HG03565 (cell line): Measurements from ENCODE around the gene PFAS.
A peak's percentile ranks its signal among the peaks of the same experiment; 100 is the strongest.

Experiments used
- ATAC-seq: cut with Tn5 transposase; IDR thresholded peaks from one replicate; pipeline ENCODE4 v1.9.1; 2021; ENCODE audit warnings: mild to moderate bottlenecking, moderate library complexity; ENCODE audit not compliant: unreplicated experiment

Gene PFAS

DNA sequence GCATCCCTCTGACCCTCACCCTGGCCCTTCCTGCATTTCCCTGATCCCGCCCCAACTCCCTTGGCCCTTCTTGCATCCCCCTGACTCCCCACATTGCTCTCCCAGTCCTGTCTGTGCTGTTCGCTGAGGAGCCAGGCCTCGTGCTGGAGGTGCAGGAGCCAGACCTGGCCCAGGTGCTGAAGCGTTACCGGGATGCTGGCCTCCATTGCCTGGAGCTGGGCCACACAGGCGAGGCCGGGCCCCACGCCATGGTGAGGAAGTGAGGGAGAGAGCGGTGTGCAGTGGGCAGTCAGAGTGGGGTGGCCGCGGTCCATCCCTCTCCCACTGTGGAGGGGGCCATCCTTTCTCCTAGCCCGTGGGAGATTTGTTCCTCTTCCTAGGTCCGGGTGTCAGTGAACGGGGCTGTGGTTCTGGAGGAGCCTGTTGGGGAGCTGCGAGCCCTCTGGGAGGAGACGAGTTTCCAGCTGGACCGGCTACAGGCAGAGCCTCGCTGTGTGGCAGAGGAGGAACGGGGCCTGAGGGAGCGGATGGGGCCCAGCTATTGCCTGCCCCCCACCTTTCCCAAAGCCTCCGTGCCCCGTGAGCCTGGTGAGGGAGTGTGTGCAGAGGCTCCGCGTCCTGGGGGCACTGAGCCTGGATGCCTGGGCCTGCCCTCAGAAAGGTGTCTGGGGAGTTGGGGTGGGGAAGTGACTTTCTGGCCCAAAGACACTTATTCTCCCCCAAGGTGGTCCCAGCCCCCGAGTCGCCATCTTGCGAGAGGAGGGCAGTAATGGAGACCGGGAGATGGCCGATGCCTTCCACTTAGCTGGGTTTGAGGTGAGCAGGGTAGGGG, 17.8 kb downstream of the PFAS start:
- no peak for ATAC-seq

DNA sequence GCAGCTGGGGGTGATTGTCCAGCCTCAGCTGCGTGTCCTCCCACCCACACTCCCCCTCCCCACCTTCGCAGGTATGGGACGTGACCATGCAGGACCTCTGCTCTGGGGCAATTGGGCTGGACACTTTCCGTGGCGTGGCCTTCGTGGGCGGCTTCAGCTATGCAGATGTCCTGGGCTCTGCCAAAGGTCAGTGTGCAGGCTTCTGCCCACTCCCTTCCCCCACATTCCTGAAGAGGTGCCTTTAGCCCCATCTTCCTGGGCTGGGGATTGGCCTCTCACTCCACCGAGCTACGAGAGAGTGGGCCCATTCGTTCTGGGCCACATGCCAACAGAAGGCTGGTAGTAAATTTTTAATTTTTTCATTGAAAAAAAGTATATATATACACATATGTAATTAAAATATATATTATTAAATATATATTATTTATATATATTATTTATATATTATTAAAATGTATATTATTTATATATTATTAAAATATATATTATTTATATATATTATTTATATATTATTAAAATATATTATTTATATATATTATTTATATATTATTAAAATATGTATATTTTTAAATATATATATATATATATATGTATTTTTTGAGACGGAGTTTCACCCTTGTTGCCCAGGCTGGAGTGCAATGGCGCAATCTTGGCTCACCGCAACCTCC, 18.5 kb downstream of the PFAS start:
- ATAC-seq: no peak

DNA sequence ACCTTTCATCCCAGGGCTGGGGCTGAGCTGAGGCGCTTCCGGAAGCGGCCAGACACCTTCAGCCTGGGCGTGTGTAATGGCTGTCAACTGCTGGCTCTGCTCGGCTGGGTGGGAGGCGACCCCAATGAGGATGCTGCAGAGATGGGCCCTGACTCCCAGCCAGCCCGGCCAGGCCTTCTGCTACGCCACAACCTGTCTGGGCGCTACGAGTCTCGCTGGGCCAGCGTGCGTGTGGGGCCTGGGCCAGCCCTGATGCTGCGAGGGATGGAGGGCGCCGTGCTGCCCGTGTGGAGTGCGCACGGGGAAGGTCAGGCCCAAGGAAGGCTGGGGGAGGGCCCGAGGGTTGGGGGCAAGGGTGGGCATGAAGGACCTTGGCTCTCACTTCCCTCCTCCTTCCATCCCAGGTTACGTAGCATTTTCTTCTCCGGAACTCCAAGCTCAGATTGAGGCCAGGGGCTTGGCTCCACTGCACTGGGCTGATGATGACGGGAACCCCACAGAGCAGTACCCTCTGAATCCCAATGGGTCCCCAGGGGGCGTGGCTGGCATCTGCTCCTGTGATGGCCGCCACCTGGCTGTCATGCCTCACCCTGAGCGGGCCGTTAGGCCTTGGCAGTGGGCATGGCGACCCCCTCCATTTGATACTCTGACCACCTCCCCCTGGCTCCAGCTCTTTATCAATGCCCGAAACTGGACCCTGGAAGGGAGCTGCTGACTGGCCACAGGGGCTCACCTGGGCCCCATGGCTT, 19.6 kb downstream of the PFAS start:
- no peak for ATAC-seq

DNA sequence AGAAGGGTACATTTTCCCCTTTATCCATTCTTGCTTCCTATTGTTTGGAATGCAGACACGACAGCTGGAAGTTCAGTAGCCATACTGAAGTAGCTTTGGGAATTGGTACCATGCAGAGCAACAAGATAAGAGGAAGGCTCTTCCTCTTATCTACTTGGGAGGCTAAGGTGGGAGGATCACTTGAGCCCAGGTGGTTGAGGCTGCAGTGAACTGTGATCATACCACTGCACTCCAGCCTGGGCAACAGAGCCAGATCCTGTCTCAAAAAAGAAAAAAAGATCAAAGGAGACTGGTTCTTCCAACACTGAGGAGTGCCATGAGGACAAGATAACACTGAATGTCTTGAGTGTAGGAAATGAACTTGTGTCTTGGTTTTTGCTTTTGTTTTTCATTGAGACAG, 23.3 kb downstream of the PFAS start:
- ATAC-seq: no peak

DNA sequence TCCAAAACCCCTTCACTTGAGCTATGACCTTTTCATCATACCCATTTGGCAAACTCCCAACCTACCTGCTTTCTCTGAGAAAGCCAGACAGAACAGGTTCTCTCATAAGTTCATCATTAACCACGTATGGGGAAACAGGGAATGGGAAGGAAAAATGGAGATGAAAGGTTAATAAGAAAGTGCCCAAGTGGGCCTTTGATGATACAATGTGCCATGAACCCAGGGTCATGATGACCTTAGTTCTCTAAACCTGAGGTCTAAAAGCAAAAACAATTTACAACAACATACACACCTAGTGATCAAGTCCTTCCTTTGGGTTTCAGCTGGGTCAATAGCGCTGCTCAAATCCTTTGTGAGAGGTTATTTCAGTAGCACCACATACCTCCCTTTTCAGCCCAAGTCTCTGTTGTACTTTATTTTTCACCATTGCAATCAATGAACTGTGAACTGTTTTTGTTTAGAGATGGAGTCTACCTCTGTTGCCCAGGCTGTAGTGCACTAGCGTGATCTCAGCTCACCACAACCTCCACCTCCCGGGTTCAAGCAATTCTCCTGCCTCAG, 24.9 kb downstream of the PFAS start:
- ATAC-seq: no peak

DNA sequence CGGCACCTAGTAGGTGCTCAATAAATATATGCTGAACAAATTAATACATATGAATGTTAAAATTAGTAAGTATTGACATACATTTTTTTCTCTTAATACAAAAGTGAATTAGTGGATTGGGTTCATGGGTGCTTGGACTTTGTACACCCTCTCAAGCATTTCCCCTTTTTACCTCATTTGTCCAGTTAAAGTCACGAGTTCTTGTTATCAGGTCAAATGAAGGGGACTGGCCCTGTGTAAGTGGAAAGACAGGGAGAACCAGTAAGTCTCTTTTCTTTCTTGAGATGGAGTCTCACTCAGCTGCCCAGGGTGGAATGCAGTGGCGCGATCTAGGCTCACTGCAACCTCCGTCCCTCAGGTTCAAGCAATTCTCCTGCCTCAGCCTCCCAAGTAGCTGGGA, 25.7 kb downstream of the PFAS start:
- ATAC-seq: no peak

DNA sequence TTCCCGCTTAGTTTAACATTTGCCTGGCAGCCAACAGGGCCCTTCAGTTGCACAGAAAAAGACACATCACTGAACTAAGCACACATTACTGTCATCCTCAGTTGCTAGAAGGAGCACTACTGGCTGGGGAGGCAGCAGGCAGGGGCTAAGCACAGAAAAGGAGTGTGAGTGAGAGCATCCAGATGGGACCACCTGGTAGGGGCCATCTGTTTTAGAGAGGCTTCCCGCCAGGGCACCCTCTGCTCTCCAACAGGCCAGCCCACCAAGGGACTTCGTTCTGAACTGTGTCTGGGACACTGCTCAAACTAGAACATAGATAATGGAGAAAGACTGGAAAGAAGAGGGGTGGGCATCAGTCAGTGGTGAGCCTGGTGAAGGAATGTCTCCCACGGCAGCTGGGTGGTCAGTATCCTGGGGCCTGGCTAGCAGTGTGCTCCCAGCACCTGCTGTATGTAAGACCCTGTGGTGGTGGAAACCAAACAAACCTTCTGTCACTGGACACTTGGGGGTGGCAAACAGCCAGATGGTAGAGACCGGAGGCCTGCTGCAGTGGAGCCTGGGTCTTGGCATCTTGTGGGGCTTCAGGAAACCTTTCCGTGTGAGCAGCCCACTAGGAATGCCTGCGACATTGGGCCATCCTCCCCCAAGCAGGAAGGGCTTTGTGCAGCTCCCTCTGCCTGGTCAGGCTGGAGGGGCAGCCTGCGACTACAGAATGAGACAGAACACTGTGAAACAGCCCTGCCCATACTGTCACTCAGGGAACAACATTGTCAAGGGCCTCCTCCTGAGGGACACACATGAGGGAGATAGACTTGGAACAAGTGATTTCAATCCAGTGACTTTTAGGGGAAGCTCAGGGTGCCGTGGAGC, 26.6 kb downstream of the PFAS start:
- no peak for ATAC-seq

DNA sequence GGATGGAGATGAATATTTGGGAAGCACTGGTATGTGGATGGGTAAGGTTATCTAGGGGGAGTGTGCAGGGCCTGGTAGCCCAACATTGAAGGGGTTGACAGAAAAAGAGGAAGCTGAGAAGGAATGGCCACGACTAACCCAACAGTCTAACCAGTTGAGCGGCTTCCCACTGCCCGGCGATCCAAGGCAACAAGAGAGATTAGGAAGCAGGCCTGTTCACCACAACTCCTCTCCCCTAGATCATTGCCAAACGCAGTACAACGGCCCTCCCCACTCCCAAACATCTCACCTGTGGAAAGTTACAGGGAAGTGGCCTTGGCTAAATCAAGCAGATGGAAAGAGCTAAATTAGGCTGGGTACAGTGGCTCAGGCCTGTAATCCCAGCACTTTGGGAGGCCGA, 28.2 kb downstream of the PFAS start:
- no peak for ATAC-seq

DNA sequence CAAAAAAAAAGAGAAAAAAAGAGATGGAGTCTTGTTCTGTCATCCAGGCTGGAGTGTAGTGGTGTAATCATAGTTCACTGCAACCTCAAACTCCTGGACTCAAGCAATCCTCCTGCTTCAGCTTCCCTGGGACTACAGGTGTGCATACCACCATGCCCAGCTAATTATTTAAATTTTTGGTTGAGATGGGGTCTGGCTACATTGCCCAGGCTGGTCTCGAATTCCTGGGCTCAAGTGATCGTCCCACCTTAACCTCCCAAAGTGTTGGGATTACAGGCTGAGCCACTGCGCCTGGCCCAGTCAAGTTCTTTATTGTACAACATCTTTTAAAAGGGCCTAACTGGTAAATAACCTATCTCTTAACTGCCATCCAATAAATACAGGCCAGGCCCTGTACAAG, 33.3 kb downstream of the PFAS start:
- no peak for ATAC-seq

DNA sequence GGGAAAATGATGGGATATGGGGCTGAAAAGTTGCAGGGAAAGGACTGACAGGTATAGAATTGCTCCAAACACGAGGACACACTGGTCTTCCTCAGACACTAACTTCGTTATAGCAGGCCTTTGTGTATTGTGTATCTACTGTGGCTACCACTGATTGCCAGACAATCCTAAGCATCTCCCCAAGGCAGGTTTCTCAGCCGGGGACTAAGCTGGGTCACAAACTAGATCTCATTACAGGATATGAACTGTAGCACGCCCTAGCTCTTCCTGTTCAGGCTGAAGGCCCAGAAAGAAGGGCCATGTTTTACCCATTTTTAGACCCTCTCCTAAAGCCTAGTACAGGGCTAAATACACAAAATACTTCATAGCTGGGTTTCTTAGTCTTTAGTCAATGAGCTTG, 34.3 kb downstream of the PFAS start:
- no peak for ATAC-seq

DNA sequence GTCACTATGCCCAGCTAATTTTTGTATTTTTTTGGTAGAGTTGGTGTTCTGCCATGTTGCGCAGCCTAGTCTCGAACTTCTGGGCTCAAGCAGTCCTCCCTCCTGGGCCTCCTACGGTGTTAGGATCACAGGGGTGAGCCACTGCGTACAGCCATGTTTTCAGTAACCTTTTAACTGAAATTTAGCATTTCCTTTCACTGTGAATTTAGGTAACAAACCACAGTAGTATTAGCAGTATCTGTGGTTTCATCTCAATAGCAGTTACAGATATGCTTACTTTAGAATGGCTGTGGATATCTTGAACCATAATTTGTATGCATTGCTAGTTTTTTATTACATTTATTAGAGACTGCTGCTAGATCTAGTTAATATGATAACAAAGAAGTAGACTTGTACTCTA, 35.0 kb downstream of the PFAS start:
- ATAC-seq: no peak

DNA sequence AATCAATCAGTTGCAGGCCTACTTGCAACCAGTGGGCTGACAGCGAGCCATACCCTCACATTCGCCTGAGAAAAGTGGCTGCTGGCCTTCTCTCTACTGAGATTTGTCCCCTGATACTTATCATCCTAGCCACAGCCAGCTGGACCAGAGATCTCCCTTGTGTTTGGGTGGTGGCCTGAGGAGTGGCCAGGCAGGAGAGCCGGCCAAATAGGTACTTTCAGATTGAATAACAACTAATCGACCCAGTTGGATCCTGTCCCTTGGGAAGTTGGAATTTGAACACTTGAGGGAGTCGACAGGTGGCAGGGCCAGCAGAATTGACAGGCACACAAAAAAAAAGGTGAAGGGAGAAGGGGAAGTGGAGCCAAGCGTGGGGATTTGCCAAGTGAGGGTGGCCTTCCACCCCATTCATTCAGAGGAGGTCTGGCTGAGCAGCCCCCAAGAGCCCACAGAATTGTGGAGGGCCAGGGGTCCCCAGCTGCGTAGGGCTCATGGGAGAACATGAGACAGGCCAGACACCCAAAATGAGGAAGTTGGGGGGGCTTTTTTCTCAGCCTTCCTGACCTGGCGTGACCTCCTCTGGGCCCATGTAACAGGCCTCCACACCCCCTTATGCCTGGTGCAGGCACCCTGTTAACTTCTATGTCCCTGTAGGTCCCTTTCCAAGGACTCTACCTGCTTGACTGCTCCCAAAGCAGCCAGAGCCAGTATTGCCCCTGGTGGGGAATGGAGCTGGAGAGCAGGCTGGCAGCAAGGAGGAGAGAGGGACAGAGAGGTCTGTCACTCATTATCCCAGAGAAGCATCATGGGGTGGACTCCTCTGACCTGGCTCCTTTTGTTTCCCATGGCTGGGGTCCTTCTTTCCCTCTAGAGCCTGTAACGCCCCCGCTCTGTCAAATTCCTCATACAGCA, 36.4 kb downstream of the PFAS start:
- ATAC-seq: no peak

DNA sequence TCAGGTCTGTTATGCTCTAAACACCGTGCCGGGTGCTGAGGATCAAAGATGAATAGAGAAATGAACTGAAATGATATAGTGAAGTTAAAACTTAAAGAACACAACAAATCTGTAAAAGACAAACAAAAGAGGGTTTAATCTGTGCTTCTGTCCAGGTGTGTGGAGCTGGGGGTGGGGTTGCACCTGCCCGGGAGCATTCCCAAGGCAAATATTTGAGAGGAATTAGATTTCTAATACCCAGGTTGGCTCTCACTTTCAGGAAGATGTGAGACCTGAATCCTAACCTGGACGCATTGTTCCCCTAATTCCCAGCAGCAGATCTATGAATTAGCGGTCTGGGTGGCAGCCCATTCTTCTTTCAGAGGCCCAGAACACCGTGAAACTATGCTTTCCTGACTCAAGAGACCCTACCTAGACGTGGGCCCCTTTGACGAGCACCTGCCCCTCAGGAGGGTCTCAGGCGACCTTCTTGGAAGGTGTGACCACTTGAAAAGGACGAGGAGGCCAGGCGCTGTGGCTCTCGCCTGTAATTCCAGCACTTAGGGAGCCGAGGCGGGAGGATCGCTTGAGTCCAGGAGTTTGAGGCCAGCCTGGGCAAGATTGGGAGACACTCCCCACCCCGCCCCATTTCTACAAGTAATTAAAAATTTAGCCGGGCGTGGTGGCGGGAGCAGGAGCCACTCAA, 38.7 kb downstream of the PFAS start:
- no peak for ATAC-seq

DNA sequence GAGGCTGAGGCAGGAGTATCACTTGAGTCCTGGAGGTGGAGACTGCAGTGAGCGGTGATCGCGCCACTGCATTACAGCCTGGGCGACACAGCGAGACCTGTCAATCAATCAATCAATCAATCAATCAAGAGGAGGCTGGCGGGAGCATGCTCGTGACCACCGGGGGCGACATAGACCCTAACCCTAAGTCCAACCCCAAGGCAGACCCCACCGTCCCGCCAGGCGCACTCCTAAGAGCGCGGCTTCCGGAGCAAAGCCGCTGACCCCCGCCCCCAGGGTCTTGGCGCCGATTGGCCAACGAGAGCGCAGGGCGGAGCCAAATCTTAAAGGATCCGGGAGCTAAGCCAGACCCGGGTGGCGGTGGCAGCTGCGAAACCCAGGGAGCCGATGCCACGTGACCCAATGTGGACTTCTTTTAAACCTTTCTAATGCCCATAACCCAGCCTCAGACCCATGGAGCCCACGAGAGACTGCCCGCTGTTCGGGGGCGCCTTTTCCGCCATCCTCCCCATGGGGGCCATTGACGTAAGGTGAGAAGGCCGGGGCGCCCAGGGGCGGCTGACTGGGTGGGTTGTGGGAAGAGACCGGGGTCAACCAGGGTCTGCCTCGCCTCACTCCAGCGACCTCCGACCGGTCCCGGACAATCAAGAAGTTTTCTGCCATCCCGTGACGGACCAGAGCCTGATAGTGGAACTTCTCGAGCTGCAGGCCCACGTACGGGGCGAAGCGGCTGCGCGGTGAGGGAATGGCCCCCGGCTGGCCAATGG, 39.4 kb downstream of the PFAS start, which contains the start of gene RANGRF:
Gene RANGRF (plus strand): TSS at position 335 of the 767 bp plus-strand sequence. CDS start 119 bp downstream, at position 454.
- peak; percentile 47 for ATAC-seq

DNA sequence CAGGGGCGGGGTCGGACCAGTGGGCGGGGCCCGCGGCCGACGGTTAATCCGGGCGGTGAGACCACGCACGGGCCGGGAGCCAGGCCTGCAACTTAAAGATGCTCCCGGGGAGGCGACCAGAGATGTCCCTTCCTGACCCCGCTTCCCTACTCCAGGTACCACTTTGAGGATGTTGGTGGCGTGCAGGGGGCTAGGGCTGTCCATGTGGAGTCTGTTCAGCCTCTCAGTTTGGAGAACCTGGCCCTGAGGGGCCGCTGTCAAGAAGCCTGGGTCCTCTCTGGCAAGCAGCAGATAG, 40.0 kb downstream of the PFAS start:
- no peak for ATAC-seq

DNA sequence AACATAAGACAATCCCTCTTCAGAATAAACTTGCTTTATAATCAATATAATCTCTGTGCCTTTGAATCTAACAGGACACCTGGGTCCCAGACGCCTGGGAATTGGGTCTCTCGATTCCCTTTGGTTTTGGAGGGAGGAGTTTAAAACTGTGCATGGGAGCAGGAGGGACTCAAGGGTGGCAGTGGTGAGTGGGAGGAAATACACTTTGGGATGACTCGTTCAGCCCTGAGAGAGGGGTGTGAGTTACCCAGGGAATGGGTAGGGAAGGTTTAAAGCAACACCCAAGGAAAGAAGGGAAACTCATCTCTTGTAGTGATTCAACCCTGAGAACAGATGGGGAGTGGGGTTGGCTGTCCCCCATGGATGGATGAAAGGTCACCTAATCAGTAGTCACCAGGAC, 41.0 kb downstream of the PFAS start:
- no peak for ATAC-seq

DNA sequence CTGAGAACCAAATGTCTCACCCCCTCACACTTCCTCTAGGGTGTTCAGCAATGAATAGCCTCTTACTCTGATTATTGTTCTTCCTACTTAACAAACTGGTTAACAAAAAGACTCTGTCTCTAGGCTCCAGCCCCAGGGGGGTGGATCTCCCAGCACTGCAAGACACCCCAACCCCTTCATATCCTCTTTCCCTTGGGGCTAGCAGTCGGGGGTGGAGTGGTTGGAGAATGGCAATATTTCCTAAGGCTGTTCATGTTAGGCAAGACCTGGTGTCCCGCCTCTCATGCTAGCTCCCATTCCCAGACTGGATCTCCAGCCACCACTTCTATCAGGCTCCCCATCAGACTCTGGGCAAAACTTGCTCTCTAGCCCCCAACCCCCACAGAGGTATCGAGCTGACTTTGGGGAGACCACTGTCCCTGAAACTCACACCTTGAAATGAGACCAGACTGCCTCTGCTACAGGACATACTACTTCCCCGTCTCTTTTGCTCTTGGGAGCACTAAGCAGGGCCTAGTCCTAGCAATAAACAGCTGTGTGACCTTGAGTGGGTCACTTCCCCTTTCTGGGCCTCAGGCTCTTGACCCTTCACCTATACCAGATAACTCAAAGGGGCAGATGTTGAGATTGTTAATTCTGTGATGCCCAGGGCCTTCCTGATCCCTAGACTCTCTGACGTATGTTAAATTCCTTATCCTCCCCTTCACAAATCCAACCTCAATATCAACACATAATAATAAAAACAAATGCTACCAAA, 43.7 kb downstream of the PFAS start:
- no peak for ATAC-seq

DNA sequence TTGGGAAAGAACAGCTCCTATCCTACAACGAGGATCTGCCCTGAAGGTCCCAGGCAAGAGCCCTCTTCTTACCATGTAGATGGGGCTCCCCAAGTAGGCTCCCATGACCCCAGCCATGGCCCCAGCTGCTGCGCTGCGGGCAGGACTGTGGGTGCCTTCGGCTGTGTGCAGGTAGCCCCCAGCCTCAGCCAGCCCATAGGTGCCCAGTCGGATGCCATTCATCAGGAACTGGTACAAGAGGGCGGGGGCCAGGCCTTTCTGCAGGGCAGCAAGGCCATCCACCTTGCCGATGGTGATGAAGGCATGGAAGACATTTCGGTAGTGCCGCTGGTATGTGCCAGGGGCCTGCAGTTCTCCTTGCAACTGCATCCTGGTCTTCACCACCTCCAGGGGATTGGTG, 45.3 kb downstream of the PFAS start:
- ATAC-seq: no peak
